Endothelial cell (in vitro differentiated cells): Measurements from ENCODE around the gene MAGEB4. TPM values are rescaled to one million over a fixed set of nuclear protein-coding genes. Genes with fewer than 3 reads are reported as not detected.

Source experiments
- DNase-seq: peaks from one replicate; pipeline ENCODE4 v3.0.0; 2021; ENCODE audit warnings: low spot score
- H3K27ac Mint-ChIP-seq: one replicate; pipeline ENCODE4 v1.8.0; 2021; ENCODE audit warnings: mixed read lengths, inconsistent platforms; ENCODE audit not compliant: unreplicated experiment
- H3K27me3 Mint-ChIP-seq: one replicate; pipeline ENCODE4 v1.8.0; 2021; ENCODE audit warnings: mild to moderate bottlenecking, moderate library complexity, mixed read lengths, inconsistent platforms; ENCODE audit not compliant: unreplicated experiment
- H3K36me3 Mint-ChIP-seq: one replicate; pipeline ENCODE4 v1.8.0; 2021; ENCODE audit warnings: mild to moderate bottlenecking, low read depth, mixed read lengths, inconsistent platforms; ENCODE audit not compliant: unreplicated experiment
- H3K4me1 Mint-ChIP-seq: one replicate; pipeline ENCODE4 v1.8.0; 2021; ENCODE audit warnings: mild to moderate bottlenecking, mixed read lengths, inconsistent platforms; ENCODE audit not compliant: unreplicated experiment
- H3K4me3 Mint-ChIP-seq: one replicate; pipeline ENCODE4 v1.8.0; 2021; ENCODE audit warnings: mild to moderate bottlenecking, mixed read lengths, inconsistent platforms; ENCODE audit not compliant: unreplicated experiment
- H3K9me3 Mint-ChIP-seq: one replicate; pipeline ENCODE4 v1.8.0; 2021; ENCODE audit warnings: mixed read lengths, inconsistent platforms; ENCODE audit not compliant: unreplicated experiment
- total RNA-seq: library from RNA; stranded (reverse); fragmentation: NEBNext Ultra II Directional; extraction: Animal tissue kit (Norgen Biotek cat#: 25700); gene quantifications from one replicate; pipeline ENCODE4 v1.2.1, GENCODE V29; 2021; ENCODE audit not compliant: unreplicated experiment
- TF ChIP-seq, protein P1 (sequence below): fragments of 200-600 bp; sonication (generic); IDR thresholded peaks from one replicate; pipeline ENCODE4 v1.5.0; 2021; ENCODE audit warnings: antibody characterized with exemption; ENCODE audit not compliant: unreplicated experiment

MAGEB4 gene
- total RNA-seq, 1 donor from 2014 or later: not detected

- no peaks in the 10 kb centered on the region for H3K36me3 Mint-ChIP-seq
- H3K27ac Mint-ChIP-seq: no peak overlapping the region
- no peak for DNase-seq
- TF ChIP-seq, protein P1, sequence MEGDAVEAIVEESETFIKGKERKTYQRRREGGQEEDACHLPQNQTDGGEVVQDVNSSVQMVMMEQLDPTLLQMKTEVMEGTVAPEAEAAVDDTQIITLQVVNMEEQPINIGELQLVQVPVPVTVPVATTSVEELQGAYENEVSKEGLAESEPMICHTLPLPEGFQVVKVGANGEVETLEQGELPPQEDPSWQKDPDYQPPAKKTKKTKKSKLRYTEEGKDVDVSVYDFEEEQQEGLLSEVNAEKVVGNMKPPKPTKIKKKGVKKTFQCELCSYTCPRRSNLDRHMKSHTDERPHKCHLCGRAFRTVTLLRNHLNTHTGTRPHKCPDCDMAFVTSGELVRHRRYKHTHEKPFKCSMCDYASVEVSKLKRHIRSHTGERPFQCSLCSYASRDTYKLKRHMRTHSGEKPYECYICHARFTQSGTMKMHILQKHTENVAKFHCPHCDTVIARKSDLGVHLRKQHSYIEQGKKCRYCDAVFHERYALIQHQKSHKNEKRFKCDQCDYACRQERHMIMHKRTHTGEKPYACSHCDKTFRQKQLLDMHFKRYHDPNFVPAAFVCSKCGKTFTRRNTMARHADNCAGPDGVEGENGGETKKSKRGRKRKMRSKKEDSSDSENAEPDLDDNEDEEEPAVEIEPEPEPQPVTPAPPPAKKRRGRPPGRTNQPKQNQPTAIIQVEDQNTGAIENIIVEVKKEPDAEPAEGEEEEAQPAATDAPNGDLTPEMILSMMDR: no peak
- H3K9me3 Mint-ChIP-seq: no peaks in the 10 kb centered on the region
- no peak overlapping the region for H3K4me3 Mint-ChIP-seq
- peaks cover 5% of the 10 kb centered on the region for H3K27me3 Mint-ChIP-seq
- H3K4me1 Mint-ChIP-seq: no peaks in the 10 kb centered on the region
Observed at GRCh38 chrX:30217465-30217864, 24.3 kb upstream of the MAGEB4 start.

DNA sequence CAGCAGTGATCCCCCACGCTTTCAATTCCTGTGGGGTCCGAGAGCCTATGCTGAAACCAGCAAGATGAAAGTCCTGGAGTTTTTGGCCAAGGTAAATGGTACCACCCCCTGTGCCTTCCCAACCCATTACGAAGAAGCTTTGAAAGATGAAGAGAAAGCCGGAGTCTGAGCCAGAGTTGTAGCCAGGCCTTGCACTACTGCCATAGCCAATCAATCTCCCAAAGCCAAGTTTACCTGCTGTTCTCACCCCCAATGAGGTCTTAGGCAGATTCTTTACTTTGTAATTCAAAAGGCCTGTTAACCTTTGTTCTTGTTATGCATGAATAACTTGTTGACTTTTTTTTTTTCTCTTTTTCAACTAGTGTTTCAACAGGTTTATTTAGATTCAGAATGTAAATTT lies 22.4 kb upstream of the MAGEB4 start:
- TF ChIP-seq, protein P1: no peak
- no peaks in the 10 kb centered on the region for H3K4me1 Mint-ChIP-seq
- peaks cover 3% of the 10 kb centered on the region for H3K27me3 Mint-ChIP-seq
- no peak overlapping the region for H3K4me3 Mint-ChIP-seq
- H3K36me3 Mint-ChIP-seq: no peaks in the 10 kb centered on the region
- H3K9me3 Mint-ChIP-seq: no peaks in the 10 kb centered on the region
- no peak for DNase-seq
- H3K27ac Mint-ChIP-seq: no peak overlapping the region

- Mint-ChIP-seq H3K9me3 (no peaks in the 10 kb centered on the region), H3K27me3 (peaks cover 3% of the 10 kb centered on the region), H3K27ac (no peak overlapping the region), H3K4me3 (no peak overlapping the region), H3K36me3 (no peaks in the 10 kb centered on the region), H3K4me1 (no peaks in the 10 kb centered on the region)
- TF ChIP-seq, protein P1: no peak
- DNase-seq: no peak
Observed at GRCh38 chrX:30220661-30221060, 21.1 kb upstream of the MAGEB4 start.

DNA sequence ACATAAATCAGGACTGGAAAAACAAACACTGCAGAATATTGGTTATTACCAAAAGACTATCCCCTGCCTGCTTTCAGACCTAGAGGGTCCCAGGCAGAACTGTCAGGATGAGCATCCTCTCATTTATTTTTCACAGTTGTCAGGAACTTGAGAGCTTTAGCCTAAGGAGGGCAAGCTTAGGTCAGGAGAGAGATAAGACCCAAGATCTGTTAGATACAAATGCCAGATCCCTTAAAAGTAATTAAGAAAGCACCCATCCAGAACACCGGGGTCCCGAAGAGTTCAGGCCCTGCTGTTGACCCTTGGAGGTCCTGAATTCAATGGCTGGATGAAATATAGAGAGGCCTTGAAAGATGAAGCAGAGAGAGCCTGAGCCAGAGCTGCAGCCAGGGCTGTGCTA lies 17.3 kb upstream of the MAGEB4 start:
- DNase-seq: no peak
- H3K9me3 Mint-ChIP-seq: no peaks in the 10 kb centered on the region
- TF ChIP-seq, protein P1: no peak
- no peaks in the 10 kb centered on the region for H3K4me1 Mint-ChIP-seq
- no peak overlapping the region for H3K27ac Mint-ChIP-seq
- H3K4me3 Mint-ChIP-seq: no peak overlapping the region
- H3K27me3 Mint-ChIP-seq: no peaks in the 10 kb centered on the region
- H3K36me3 Mint-ChIP-seq: no peaks in the 10 kb centered on the region

DNA sequence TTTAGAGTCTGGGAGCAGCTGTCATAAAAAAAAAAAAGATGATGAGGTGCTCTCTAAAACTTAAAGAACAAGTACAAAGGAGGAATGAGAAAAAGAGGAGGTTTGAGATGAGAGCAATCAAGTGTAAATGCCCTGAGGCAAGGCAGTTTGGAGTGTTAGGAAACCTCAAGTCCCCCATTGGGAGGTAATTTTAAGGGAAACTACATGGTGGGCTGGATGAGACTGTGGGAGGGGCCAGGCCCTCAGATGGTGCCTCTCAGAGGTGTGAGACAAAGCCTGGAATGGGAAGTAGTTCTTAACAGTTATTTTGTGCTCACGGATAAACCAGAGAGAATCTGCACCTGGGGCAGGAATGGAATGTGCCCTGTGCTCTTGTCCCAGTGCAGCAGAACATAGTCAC lies 13.3 kb upstream of the MAGEB4 start:
- no peaks in the 10 kb centered on the region for H3K4me1 Mint-ChIP-seq
- no peaks in the 10 kb centered on the region for H3K27me3 Mint-ChIP-seq
- H3K4me3 Mint-ChIP-seq: no peak overlapping the region
- no peak overlapping the region for H3K27ac Mint-ChIP-seq
- no peaks in the 10 kb centered on the region for H3K36me3 Mint-ChIP-seq
- no peak for DNase-seq
- TF ChIP-seq, protein P1: no peak
- no peaks in the 10 kb centered on the region for H3K9me3 Mint-ChIP-seq
